Activated T-cell treated with anti-CD3 and anti-CD28 coated beads, Interleukin-2, amount 50 U/mL, for 24 hours (primary cell): ENCODE data around the gene BARX2.

Source experiments
- DNase-seq: peaks from one replicate; pipeline ENCODE4 v3.0.0-alpha.2; 2020
- H3K27ac Mint-ChIP-seq: 2 replicates; pipeline ENCODE4 v1.8.0; 2020; ENCODE audit warnings: mild to moderate bottlenecking, mixed read lengths
- H3K27me3 Mint-ChIP-seq: 2 replicates; pipeline ENCODE4 v1.8.0; 2020; ENCODE audit warnings: mixed read lengths
- H3K36me3 Mint-ChIP-seq: 2 replicates; pipeline ENCODE4 v1.8.0; 2020; ENCODE audit warnings: low read depth, mixed read lengths
- H3K4me1 Mint-ChIP-seq: 2 replicates; pipeline ENCODE4 v1.8.0; 2020; ENCODE audit warnings: low read depth, mixed read lengths
- H3K4me3 Mint-ChIP-seq: 2 replicates; pipeline ENCODE4 v1.8.0; 2020; ENCODE audit warnings: mild to moderate bottlenecking, moderate library complexity, mixed read lengths
- H3K9me3 Mint-ChIP-seq: 2 replicates; pipeline ENCODE4 v1.8.0; 2020; ENCODE audit warnings: mixed read lengths

BARX2 gene

DNA sequence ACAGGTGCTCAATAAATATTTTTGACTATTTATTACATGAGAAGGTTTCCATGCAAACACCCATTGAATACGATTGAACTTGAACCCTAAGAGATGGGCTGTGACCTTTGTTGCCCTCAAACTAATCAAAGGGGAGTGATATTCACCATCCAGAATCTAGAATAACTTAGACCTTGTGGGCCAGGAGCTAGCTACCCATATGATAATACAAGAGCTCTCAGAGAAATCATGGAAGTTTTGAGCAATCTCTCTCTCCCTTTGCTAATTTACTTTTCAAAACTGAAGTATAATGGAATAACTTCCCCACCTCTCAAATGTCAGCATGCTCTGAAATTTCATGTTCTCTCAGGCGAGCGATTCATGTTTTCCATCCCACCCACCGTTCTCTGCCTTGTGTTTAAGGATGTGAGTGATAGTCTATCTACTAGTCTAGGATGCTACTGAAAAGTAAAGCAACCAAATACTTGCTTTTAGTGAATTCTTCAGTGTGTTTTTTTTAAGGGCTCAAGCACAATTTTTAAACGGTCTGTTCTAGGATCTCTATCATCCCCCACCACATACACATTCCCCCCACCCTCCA, 33.3 kb downstream of the BARX2 start:
- Mint-ChIP-seq H3K27me3 (peaks cover 19% of the 10 kb centered on the region), H3K36me3 (no peaks in the 10 kb centered on the region), H3K4me1 (peaks cover 3% of the 10 kb centered on the region), H3K27ac (no peak overlapping the region), H3K4me3 (no peak overlapping the region), H3K9me3 (no peaks in the 10 kb centered on the region)
- no peak for DNase-seq

DNA sequence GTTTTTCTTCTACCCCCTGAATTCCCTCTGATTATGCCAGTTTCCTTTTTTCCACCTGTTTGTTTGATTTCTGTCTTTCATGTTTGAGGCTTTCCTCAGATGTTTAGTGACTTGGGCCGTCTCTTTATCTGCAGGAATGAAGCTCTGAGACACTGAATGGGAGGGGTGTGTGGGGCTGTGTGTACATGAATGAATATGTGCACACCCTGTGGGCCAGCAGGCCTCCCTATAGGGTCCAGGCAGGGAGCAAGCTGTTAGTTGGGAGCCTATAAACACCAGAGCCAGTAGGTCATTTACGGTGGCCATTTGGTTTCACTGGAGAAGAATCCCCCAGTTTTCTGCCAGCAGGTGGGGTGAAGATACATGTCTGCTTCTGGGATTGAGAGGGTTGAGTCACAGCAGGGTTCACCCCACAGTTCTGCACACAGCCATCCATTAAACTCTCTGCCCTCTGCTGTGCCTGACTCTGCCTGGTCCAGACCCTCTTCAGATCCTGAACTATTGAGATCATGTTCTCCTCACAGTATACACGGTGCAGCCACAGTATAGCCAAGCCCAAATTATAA, 34.8 kb downstream of the BARX2 start:
- peaks cover 3% of the 10 kb centered on the region for H3K4me1 Mint-ChIP-seq

DNA sequence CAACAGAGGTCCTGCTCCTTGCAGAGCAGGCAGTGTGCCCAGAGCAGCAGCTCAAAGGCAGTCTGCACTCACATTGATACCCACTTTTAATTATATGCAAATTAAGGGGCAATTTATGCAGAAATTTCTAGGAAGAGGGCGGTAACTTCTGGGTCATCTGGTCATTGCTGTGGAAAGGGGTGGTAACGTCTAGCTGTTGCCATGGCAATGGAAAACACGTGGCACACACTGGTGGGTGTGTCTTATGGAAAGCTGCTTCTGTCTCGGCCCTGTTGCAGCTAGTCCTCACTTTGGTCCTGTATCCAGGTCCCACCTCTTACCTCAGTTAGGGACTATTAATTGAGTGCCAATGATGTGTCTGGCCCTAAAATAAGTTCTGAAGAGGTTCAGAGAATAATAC, 36.8 kb downstream of the BARX2 start:
- no peaks in the 10 kb centered on the region for H3K9me3 Mint-ChIP-seq
- no peak for DNase-seq
- H3K36me3 Mint-ChIP-seq: no peaks in the 10 kb centered on the region
- peaks cover 5% of the 10 kb centered on the region for H3K4me1 Mint-ChIP-seq
- H3K4me3 Mint-ChIP-seq: no peak overlapping the region
- peaks cover 2% of the 10 kb centered on the region for H3K27me3 Mint-ChIP-seq
- H3K27ac Mint-ChIP-seq: no peak overlapping the region

More for the DNA sequence above, 34.8 kb downstream of the BARX2 start:
- Mint-ChIP-seq H3K36me3 (no peaks in the 10 kb centered on the region), H3K9me3 (no peaks in the 10 kb centered on the region), H3K4me3 (no peak overlapping the region), H3K27ac (no peak overlapping the region), H3K27me3 (peaks cover 17% of the 10 kb centered on the region)
- DNase-seq: no peak

DNA sequence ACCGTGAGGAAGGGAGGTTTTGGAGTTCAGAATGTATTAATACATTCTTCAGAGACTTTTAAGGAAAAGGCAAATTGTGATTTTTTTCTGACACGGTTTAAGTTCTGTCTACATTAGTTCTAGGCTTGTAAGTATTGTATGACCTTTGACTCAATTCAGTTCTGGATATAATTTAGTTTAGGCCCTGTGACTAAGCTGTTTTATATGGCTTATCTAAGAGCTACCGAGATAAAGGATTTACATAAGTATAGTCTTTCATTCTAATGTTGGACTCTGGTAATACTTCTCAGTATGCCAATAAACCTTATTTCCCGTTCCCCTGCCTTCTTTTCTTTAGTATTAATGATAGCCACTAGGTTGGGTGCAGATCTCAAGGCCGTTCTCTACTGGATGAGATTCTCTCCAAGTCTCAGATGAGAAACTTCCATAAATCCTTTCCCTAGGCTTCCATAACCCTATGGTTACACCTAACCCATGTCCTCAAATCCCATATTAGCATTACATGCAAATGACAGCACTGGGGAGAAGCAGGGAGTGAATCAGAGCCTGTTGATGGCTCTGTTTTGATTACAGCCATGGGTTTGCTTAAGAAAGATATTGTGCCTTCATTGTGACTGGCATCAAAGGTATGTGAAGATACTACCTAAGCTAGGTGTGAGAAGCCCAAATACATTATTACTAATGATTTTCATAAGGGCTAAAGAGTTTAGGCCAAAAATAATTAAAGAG, 38.7 kb downstream of the BARX2 start:
- no peaks in the 10 kb centered on the region for H3K9me3 Mint-ChIP-seq
- H3K27me3 Mint-ChIP-seq: no peaks in the 10 kb centered on the region
- no peak overlapping the region for H3K4me3 Mint-ChIP-seq
- DNase-seq: no peak
- no peaks in the 10 kb centered on the region for H3K36me3 Mint-ChIP-seq
- peaks cover 10% of the 10 kb centered on the region for H3K4me1 Mint-ChIP-seq
- H3K27ac Mint-ChIP-seq: no peak overlapping the region

DNA sequence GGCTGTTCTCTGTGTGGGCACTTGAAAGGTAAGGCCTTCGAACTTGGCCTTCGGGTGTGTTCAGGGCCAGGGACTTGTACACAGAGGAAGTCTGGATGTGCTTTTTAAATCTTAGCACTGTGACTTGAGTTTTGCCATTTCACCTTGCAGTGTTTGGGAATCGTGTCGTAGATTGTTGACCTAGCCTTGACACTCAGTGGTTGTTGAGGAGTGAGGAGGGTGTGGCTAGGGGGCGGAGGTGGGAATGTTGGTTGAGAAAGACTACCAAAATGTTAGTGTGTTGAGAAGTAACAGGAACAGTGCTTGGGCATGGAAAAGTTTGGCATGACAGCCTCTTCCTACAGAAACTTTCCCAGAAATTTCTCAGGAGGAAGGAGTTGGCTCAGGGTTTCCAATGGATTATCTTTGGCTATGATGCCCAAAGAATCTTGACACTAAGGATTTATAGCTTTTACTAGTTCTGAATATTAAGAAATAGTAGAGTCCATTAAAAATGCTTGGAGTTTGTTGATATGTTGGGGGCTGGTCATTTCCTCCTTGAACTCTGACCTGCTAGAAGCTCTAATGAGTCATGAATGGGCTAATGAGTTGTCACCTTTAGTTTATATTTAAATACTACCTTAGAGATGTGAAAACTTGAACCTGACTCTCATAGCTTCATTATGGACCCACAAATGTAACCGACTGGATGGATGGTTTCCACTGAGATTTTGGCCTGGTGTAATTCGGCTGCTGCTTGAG, 40.6 kb downstream of the BARX2 start:
- no peaks in the 10 kb centered on the region for H3K9me3 Mint-ChIP-seq
- no peak overlapping the region for H3K27ac Mint-ChIP-seq

DNA sequence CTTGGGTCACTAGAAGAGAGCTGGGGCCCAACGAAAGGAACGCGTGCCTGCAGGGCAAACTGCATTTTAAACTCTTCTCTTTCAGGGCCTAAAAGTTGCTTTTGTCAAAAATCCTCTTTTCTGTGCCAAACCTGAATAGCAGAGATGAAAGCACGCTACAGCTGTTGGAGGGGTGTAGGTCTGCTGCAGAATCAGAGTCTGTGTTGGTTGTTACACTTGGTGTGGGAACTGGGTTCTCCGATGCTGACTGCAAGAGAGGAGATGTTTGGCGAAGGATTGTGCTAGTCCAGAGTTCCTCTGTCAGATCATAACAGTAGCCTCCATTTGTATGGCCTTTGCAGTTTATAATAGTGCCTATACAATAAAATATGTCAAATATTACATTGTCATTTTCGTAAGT, 41.8 kb downstream of the BARX2 start:
- Mint-ChIP-seq H3K27ac (no peak overlapping the region), H3K9me3 (no peaks in the 10 kb centered on the region), H3K27me3 (no peaks in the 10 kb centered on the region), H3K4me1 (peaks cover 10% of the 10 kb centered on the region), H3K4me3 (no peak overlapping the region), H3K36me3 (no peaks in the 10 kb centered on the region)
- DNase-seq: no peak

More for the DNA sequence above, 40.6 kb downstream of the BARX2 start:
- no peaks in the 10 kb centered on the region for H3K36me3 Mint-ChIP-seq
- H3K4me3 Mint-ChIP-seq: no peak overlapping the region
- DNase-seq: no peak
- H3K27me3 Mint-ChIP-seq: no peaks in the 10 kb centered on the region
- H3K4me1 Mint-ChIP-seq: peaks cover 10% of the 10 kb centered on the region

DNA sequence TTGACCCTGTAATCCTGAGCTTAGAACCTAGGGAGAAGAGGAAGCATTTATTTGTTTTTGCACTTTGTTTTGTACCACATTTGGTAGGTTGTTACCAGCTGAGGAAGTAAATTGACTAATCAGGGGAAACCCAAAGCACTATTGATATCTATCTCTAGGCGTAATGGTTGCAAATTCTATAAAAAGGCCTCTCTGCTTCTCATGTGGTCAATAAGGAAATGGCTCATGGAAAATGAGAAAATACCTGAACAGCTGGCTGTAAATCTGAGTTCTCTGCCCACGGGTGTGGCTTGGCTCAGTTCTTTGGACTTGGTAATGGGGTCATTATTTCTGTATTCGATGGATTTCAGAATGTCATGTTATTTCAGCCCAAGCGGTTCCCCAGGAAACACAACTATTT, 42.4 kb downstream of the BARX2 start:
- Mint-ChIP-seq H3K27ac (no peak overlapping the region), H3K36me3 (no peaks in the 10 kb centered on the region), H3K9me3 (no peaks in the 10 kb centered on the region), H3K27me3 (no peaks in the 10 kb centered on the region), H3K4me3 (no peak overlapping the region), H3K4me1 (peaks cover 10% of the 10 kb centered on the region)
- no peak for DNase-seq

DNA sequence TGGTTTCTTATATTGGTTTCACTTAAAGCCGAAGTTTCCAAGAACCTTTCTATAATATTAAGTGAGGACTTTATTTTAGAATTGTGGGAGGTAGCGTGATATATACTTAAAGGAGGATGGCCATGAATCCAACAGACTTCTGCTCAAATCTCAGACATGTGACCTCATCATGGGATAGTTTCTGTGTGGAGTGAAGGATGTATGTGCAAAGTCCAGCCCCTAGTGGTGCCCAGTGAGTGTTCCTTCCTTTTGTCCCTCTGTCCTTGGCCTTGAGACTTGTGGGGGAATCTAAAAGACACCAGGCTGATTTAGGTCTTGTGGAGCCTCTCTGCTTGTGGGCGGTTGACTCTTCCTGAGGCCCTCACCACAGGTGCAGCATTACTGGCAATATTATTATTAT, 43.7 kb downstream of the BARX2 start:
- Mint-ChIP-seq H3K36me3 (no peaks in the 10 kb centered on the region), H3K4me1 (peaks cover 10% of the 10 kb centered on the region), H3K27ac (no peak overlapping the region), H3K9me3 (no peaks in the 10 kb centered on the region), H3K4me3 (no peak overlapping the region), H3K27me3 (no peaks in the 10 kb centered on the region)
- no peak for DNase-seq

DNA sequence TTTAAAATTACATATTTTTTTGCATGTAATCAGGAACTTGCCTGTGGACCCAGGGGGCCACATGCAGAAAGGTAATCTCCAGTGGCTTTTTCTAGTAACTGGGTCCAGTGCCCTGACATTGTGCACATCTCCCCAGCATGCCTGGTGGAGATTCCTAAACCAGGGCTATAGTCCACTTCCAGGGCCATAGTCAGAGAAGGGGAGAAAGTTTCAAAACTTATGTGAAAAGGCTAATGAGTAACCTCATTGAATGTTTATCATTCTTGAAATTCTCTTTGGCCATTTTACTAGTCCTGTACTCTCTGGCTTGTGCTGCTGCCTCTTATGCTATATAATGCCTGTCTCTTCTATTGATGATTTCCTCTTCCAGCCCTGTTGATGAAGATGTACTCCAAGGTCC, 47.8 kb downstream of the BARX2 start:
- Mint-ChIP-seq H3K27me3 (peaks cover under 1% of the 10 kb centered on the region), H3K4me1 (no peaks in the 10 kb centered on the region), H3K27ac (no peak overlapping the region), H3K9me3 (no peaks in the 10 kb centered on the region), H3K36me3 (no peaks in the 10 kb centered on the region), H3K4me3 (no peak overlapping the region)
- DNase-seq: no peak

DNA sequence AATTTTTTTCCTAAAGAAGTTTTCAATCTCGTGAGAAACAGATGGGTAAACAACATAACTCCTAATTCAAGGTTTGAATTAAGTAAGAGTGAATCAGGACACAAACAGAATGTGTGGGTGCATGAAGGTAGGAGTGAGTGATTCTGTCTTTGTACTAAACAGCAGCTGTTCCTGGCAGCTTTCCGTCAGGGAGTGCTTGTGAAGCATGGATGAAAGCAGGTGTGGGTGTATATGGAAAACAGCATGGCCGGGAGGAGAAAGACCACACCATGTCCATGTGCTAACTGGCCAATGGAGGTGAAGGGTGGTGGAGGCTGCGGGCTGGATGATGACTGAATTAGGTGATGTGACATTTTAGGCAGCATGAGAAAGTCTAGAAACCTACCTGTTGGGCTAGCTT, 49.6 kb downstream of the BARX2 start:
- DNase-seq: no peak
- Mint-ChIP-seq H3K36me3 (no peaks in the 10 kb centered on the region), H3K27me3 (peaks cover 8% of the 10 kb centered on the region), H3K4me3 (no peak overlapping the region), H3K4me1 (no peaks in the 10 kb centered on the region), H3K27ac (no peak overlapping the region), H3K9me3 (no peaks in the 10 kb centered on the region)

DNA sequence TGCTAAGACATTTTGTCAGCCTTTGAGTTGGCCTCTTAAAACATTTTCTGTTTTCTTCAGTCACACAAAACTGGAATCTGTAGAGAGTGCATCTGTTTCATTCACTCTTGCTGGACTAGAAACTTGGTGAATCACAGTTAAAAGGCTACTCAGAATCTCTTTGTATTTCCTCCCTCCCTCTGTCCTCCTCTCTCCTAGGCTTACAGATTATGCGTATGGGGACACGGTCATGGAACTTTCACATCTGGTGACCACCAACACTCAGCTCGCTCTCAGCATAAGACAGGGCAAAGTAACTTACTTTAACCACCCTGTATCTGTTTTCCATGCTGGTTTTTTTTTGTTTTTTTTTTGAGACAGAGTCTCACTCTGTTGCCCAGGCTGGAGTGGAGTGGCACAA, 50.4 kb downstream of the BARX2 start:
- H3K36me3 Mint-ChIP-seq: no peaks in the 10 kb centered on the region
- H3K27me3 Mint-ChIP-seq: peaks cover 13% of the 10 kb centered on the region
- no peak overlapping the region for H3K4me3 Mint-ChIP-seq
- H3K9me3 Mint-ChIP-seq: peaks cover under 1% of the 10 kb centered on the region
- no peak overlapping the region for H3K27ac Mint-ChIP-seq
- no peaks in the 10 kb centered on the region for H3K4me1 Mint-ChIP-seq
- no peak for DNase-seq

DNA sequence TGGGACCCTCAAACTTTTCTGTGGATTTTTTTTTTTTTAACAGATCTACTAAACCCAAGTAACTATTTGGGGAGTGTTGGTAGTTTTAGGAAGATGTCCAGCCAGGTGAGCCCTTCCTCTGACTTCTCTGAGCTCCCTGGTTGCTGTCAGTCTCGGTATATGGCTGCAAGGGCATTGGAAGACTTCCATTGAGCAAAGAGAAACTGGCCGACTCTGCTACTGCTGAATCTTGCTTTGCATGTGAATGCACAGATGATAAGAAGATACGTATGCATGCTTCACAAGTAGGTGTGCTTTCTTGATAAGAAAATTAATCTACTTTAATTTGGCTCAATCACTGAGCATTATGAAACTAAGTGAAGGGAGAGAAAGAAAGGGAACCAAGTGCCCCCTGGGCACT, 51.1 kb downstream of the BARX2 start:
- Mint-ChIP-seq H3K36me3 (no peaks in the 10 kb centered on the region), H3K9me3 (peaks cover 5% of the 10 kb centered on the region), H3K27ac (no peak overlapping the region), H3K27me3 (peaks cover 17% of the 10 kb centered on the region), H3K4me3 (no peak overlapping the region), H3K4me1 (no peaks in the 10 kb centered on the region)
- no peak for DNase-seq

DNA sequence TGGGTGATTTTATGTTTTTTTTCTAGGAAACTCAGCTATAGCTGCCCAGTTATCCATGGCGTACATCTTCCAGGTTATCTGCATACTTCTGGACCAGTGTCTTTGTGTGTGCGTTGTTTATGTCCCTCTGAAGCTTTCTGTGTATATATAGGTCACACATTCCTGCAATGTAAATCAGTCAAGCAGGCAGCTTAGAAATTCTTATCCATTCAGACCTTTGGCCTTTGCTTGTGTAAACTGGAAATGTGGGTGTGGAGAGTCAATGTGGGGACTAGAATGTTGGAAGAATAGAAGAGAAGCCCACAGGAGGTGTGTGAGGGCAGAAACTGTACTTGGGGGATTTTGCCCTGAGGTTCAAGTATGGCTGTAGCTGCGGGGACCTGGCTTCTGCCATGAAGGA, 51.7 kb downstream of the BARX2 start:
- no peaks in the 10 kb centered on the region for H3K36me3 Mint-ChIP-seq
- H3K4me1 Mint-ChIP-seq: no peaks in the 10 kb centered on the region
- no peak for DNase-seq
- H3K27me3 Mint-ChIP-seq: peaks cover 17% of the 10 kb centered on the region
- no peak overlapping the region for H3K4me3 Mint-ChIP-seq
- H3K9me3 Mint-ChIP-seq: peaks cover 5% of the 10 kb centered on the region
- no peak overlapping the region for H3K27ac Mint-ChIP-seq

DNA sequence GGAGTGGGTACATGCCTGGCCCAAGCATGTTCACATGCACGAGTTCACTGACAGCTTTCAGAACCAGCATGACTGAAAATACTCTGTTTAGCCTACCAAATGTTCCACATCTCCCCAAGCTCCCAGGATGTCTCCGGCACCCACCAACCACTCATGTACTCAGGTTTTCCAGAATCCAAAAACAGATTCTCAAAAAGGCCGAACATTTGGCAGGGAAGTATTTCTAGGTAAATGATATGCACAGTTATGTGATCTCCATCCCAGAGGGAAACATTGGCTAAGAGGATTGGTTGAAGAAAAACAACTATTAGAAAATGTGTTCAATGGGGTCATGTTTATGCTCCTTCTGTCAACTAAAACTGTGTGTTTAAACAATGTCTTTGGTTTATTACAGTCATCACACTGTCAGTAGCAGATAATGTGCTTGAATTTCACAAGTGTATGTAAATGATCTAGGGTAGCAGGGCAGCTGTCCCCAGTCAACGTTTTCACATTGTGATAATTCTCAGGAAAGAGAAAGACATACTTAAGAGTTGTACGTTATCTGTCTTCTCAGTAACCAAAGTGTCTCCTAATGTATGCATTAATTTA, 52.3 kb downstream of the BARX2 start:
- H3K27ac Mint-ChIP-seq: no peak overlapping the region
- no peaks in the 10 kb centered on the region for H3K4me1 Mint-ChIP-seq
- peaks cover 19% of the 10 kb centered on the region for H3K27me3 Mint-ChIP-seq
- H3K4me3 Mint-ChIP-seq: no peak overlapping the region
- no peaks in the 10 kb centered on the region for H3K36me3 Mint-ChIP-seq
- no peak for DNase-seq
- peaks cover 5% of the 10 kb centered on the region for H3K9me3 Mint-ChIP-seq
